HEK293T (cell line): Measurements from ENCODE around the gene FADS6.

Source experiments
- BHLHE40 ChIP-seq: fragments of 450-650 bp; IDR thresholded peaks from 2 replicates; pipeline ENCODE4 v1.6.1; 2016; ENCODE audit warnings: mild to moderate bottlenecking, moderate library complexity, borderline replicate concordance
- FOXK2 ChIP-seq: fragments of 450-650 bp; IDR thresholded peaks from 2 replicates; pipeline ENCODE4 v1.6.1; 2016; ENCODE audit warnings: mild to moderate bottlenecking
- FOXM1 ChIP-seq: fragments of 450-650 bp; IDR thresholded peaks from 2 replicates; pipeline ENCODE4 v1.6.1; 2017; ENCODE audit warnings: mild to moderate bottlenecking, borderline replicate concordance

DNA sequence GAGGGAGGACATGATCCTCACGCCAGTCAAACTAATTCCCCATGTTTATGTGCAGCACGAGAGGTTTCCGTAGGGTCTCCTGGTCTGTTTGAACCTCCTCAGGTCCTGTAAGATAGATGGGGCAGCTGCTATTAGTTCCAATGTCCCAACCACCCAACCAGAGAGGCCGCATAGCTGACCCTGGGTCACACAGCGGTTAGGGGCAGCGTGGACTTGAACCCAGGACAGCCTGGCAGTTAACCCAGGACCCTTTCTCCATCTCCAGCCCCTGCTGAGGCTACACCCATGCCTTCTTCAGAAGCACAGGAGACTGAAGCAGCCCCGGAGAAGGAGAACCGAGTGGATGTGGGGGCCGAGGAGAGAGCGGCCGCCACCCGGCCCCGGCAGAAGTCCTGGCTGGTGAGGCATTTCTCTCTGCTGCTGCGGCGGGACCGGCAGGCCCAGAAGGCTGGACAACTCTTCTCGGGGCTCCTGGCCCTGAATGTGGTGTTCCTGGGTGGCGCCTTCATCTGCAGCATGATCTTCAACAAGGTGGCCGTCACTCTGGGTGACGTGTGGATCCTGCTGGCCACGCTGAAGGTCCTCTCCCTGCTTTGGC lies 47.8 kb upstream of the FADS6 start:
- no peak for TF ChIP-seq BHLHE40
- TF ChIP-seq FOXM1 = no peak
- no peak for TF ChIP-seq FOXK2
